Panc1 (cell line): ENCODE data around the gene SDK1. TPM values are rescaled to one million over a fixed set of nuclear protein-coding genes. Genes with fewer than 3 reads are reported as not detected.
"Not testable (repeated sequence)": the region's sequence is repeated elsewhere in the genome, so short reads cannot be mapped to it uniquely, and the experiment has no call there.

ENCODE experiments used
- ATAC-seq: fragments of 200-7000 bp; cut with Tn5 transposase; 2 replicates; pipeline ENCODE4 v1.9.1; 2020; ENCODE audit warnings: mild to moderate bottlenecking, moderate library complexity
- BruUV-seq: library from RNA; stranded (reverse); fragments of 400-500 nt; replicated peaks from 2 replicates; lab custom pipeline; 2021; lab: Mats Ljungman, UMichigan
- CTCF ChIA-PET: fragments of 300-600 bp; sonication (Branson Sonifier 250); formaldehyde crosslinking; loops from one replicate; lab custom pipeline; 2022; ENCODE audit warnings: antibody characterized with exemption; lab: Charles Lee
- POLR2A ChIA-PET: fragments of 300-600 bp; sonication (Branson Sonifier 250); formaldehyde crosslinking; loops from one replicate; lab custom pipeline; 2022; ENCODE audit warnings: antibody characterized with exemption; lab: Charles Lee
- DNase-seq: peaks from one replicate; pipeline ENCODE4 v3.0.0-alpha.2; 2010; ENCODE audit warnings: low read depth, low spot score
- H3K27ac ChIP-seq: 2 replicates; pipeline ENCODE4 v1.5.1; 2011; ENCODE audit warnings: mild to moderate bottlenecking, low read length, inconsistent platforms
- H3K27me3 ChIP-seq: fragments of 200-500 bp; sonication (Bioruptor generic); 2 replicates; pipeline ENCODE4 v1.6.0; 2014; ENCODE audit warnings: low read length, inconsistent platforms; ENCODE audit not compliant: control insufficient read depth, insufficient read depth
- H3K36me3 ChIP-seq: fragments of 200-500 bp; sonication (Bioruptor generic); 2 replicates; pipeline ENCODE4 v1.5.1; 2014; ENCODE audit warnings: inconsistent platforms, mild to moderate bottlenecking, low read length, moderate library complexity; ENCODE audit not compliant: control insufficient read depth, insufficient read depth
- H3K4me1 ChIP-seq: 2 replicates; pipeline ENCODE4 v1.5.1; 2011; ENCODE audit warnings: inconsistent platforms, mild to moderate bottlenecking, low read length, moderate library complexity; ENCODE audit not compliant: control insufficient read depth, insufficient read depth
- H3K4me3 ChIP-seq, 2 experiments: 2 replicates each; pipeline ENCODE4 v1.5.1; 2011 to 2012; ENCODE audit warnings: low read depth in 2 of 2, low read length in 2 of 2, mild to moderate bottlenecking in 2 of 2, inconsistent platforms in 1 of 2, moderate library complexity in 1 of 2
- H3K9me3 ChIP-seq: fragments of 200-500 bp; sonication (Bioruptor generic); 2 replicates; pipeline ENCODE4 v1.5.1; 2014; ENCODE audit warnings: low read depth, mild to moderate bottlenecking, inconsistent platforms, low read length, moderate library complexity; ENCODE audit not compliant: control insufficient read depth, insufficient read depth
- POLR2AphosphoS5 ChIP-seq: IDR thresholded peaks from 2 replicates; pipeline ENCODE4 v1.6.1; 2012; ENCODE audit warnings: mild to moderate bottlenecking, low read depth, low read length, moderate library complexity
- SIN3A ChIP-seq: IDR thresholded peaks from 2 replicates; pipeline ENCODE4 v1.6.1; 2012; ENCODE audit warnings: low read depth, mild to moderate bottlenecking, low read length, moderate library complexity, borderline replicate concordance; ENCODE audit not compliant: insufficient read depth
- TCF7L2 ChIP-seq: IDR thresholded peaks from 2 replicates; pipeline ENCODE4 v1.6.1; 2011; ENCODE audit warnings: mild to moderate bottlenecking, low read depth, low read length, inconsistent platforms
- in situ Hi-C: cut with HindIII; loops from 2 replicates; pipeline ENCODE4 v1.10.0; 2016; ENCODE audit warnings: low sequenced_read_pairs, low pct_unique_long_range_greater_than_20kb
- intact Hi-C: fragments of 100-400 bp; cut with micrococcal nuclease; formaldehyde crosslinking; loops from one replicate; pipeline ENCODE4 v1.10.0; 2022; ENCODE audit not compliant: unreplicated experiment
- total RNA-seq: library from RNA; stranded (reverse); gene quantifications from one replicate; pipeline ENCODE4 v1.2.1, GENCODE V29; 2021; ENCODE audit not compliant: unreplicated experiment
- TF ChIP-seq, protein P1 (sequence below), 2 experiments: IDR thresholded peaks; 2 replicates each; pipeline ENCODE4 v1.6.1; 2011 to 2012; ENCODE audit warnings: low read depth in 2 of 2, control low read depth in 1 of 2, low read length in 1 of 2, mild to moderate bottlenecking in 1 of 2, moderate library complexity in 1 of 2; ENCODE audit not compliant: insufficient read depth in 1 of 2
- TF ChIP-seq, protein P2 (sequence below): fragments of 450-650 bp; IDR thresholded peaks from 2 replicates; pipeline ENCODE4 v1.5.1; 2017; ENCODE audit warnings: mild to moderate bottlenecking

SDK1 gene
- total RNA-seq, 1 experiment from 2014 or later = 47.4 TPM

DNA sequence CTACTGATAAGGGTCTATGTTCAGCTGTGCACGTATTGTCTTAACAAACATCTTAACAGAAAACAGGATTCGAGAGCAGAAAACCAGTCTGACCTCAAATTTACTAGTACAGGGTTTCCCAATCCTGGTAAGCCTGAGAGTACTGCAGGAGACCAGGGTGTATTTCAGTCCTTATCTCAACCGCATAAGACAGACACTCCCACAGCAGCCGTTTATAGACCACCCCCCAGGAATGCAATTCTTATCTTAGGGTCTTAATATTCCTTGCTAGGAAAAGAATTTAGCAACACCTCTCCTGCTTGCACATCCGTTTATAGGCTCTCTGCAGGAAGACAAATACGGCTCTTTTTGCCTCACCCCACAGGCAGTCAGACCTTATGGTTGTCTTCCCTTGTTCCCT lies 277.3 kb downstream of the SDK1 start:
- in situ Hi-C loops = no loop called here
- ATAC-seq (no peak), DNase-seq (no peak)
- Histone ChIP-seq H3K27me3 (no peaks in the 10 kb centered on the region), H3K4me1 (peaks cover 16% of the 10 kb centered on the region), H3K9me3 (peaks cover 11% of the 10 kb centered on the region; the same call in 1 of the 2 replicates), H3K36me3 (no peaks in the 10 kb centered on the region), H3K4me3 (no peak overlapping the region), H3K27ac (no peak overlapping the region)
- intact Hi-C loops = no loop called here
- CTCF ChIA-PET = no interaction called here
- no TSS peak for BruUV-seq
- no peak for TF ChIP-seq POLR2AphosphoS5
- TF ChIP-seq, protein P1, sequence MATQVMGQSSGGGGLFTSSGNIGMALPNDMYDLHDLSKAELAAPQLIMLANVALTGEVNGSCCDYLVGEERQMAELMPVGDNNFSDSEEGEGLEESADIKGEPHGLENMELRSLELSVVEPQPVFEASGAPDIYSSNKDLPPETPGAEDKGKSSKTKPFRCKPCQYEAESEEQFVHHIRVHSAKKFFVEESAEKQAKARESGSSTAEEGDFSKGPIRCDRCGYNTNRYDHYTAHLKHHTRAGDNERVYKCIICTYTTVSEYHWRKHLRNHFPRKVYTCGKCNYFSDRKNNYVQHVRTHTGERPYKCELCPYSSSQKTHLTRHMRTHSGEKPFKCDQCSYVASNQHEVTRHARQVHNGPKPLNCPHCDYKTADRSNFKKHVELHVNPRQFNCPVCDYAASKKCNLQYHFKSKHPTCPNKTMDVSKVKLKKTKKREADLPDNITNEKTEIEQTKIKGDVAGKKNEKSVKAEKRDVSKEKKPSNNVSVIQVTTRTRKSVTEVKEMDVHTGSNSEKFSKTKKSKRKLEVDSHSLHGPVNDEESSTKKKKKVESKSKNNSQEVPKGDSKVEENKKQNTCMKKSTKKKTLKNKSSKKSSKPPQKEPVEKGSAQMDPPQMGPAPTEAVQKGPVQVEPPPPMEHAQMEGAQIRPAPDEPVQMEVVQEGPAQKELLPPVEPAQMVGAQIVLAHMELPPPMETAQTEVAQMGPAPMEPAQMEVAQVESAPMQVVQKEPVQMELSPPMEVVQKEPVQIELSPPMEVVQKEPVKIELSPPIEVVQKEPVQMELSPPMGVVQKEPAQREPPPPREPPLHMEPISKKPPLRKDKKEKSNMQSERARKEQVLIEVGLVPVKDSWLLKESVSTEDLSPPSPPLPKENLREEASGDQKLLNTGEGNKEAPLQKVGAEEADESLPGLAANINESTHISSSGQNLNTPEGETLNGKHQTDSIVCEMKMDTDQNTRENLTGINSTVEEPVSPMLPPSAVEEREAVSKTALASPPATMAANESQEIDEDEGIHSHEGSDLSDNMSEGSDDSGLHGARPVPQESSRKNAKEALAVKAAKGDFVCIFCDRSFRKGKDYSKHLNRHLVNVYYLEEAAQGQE (IDR thresholded peaks at IDR 0.05; ENCODE audit: insufficient read depth in 1 of 2, low read depth in 2 of 2, low read length in 1 of 2) = no peak
- TF ChIP-seq, protein P2, sequence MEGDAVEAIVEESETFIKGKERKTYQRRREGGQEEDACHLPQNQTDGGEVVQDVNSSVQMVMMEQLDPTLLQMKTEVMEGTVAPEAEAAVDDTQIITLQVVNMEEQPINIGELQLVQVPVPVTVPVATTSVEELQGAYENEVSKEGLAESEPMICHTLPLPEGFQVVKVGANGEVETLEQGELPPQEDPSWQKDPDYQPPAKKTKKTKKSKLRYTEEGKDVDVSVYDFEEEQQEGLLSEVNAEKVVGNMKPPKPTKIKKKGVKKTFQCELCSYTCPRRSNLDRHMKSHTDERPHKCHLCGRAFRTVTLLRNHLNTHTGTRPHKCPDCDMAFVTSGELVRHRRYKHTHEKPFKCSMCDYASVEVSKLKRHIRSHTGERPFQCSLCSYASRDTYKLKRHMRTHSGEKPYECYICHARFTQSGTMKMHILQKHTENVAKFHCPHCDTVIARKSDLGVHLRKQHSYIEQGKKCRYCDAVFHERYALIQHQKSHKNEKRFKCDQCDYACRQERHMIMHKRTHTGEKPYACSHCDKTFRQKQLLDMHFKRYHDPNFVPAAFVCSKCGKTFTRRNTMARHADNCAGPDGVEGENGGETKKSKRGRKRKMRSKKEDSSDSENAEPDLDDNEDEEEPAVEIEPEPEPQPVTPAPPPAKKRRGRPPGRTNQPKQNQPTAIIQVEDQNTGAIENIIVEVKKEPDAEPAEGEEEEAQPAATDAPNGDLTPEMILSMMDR = no peak
- TF ChIP-seq TCF7L2 = no peak
- POLR2A ChIA-PET = no interaction called here

DNA sequence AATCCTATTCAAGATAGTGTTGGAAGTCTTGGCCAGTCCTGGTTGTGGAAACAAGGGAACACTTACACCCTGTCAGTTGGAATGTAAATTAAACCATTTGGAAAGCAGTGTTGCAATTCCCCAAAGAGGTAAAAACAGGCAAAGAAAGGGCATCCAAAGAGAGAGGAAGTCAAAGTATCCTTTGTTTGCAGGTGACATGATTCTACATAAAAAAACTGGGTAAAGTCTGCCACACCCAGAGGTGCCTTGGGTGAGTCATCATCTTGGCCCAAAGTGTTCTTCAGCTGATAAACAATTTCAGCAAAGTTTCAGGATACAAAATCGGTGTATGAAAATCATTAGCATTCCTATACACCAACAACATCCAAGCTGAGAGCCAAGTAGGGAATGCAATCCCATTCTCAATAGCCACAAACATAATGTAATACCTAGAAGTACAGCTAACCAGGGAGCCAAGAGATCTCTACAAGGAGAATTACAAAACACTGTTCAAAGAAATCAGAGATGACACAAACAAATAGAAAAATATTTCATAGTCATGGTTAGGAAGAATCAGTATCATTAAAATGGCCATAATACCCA lies 278.7 kb downstream of the SDK1 start:
- no peak for DNase-seq
- peaks cover 23% of the 10 kb centered on the region for H3K4me1 ChIP-seq
- ATAC-seq = no peak
- intact Hi-C loops (no loop called here), in situ Hi-C loops (no loop called here)
- no peak overlapping the region for H3K27ac ChIP-seq
- peaks cover 11% of the 10 kb centered on the region; the same call in 1 of the 2 replicates for H3K9me3 ChIP-seq
- ChIA-PET POLR2A (no interaction called here), CTCF (no interaction called here)
- no peak overlapping the region for H3K4me3 ChIP-seq
- no TSS peak for BruUV-seq
- no peaks in the 10 kb centered on the region for H3K36me3 ChIP-seq
- TF ChIP-seq POLR2AphosphoS5 (no peak), SIN3A (no peak), TCF7L2 (no peak)
- TF ChIP-seq, protein P1 (IDR thresholded peaks at IDR 0.05; ENCODE audit: insufficient read depth in 1 of 2, low read depth in 2 of 2, low read length in 1 of 2) = no peak
- TF ChIP-seq, protein P2 = no peak
- no peaks in the 10 kb centered on the region for H3K27me3 ChIP-seq

DNA sequence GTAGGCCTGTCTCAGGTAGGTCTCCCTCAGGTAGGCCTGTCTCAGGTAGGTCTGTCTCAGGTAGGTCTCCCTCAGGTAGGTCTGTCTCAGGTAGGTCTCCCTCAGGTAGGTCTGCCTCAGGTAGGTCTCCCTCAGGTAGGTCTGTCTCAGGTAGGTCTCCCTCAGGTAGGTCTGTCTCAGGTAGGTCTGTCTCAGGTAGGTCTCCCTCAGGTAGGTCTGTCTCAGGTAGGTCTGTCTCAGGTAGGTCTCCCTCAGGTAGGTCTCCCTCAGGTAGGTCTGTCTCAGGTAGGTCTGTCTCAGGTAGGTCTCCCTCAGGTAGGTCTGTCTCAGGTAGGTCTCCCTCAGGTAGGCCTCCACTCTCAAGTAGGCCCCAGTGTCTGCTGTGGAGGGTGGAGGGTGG lies 281.1 kb downstream of the SDK1 start:
- peaks cover 27% of the 10 kb centered on the region for H3K4me1 ChIP-seq

More for the DNA sequence above, 281.1 kb downstream of the SDK1 start:
- ATAC-seq, intact Hi-C loops, BruUV-seq, H3K27me3 ChIP-seq, H3K4me3 ChIP-seq, H3K9me3 ChIP-seq, H3K27ac ChIP-seq, H3K36me3 ChIP-seq, in situ Hi-C loops, DNase-seq, POLR2A ChIA-PET: not testable (repeated sequence)
- CTCF ChIA-PET = interaction anchor here (0.6 to 0.7 kb wide), 2 partner anchors 10 to 18 kb away, joined by 3 to 6 read pairs; no protein-coding TSS in a partner anchor
